GM23248 (cell line): ENCODE measurements around the gene GCC1. TPM values are rescaled to one million over a fixed set of nuclear protein-coding genes. Genes with fewer than 3 reads are reported as not detected.

Experiments
- DNase-seq: peaks from one replicate; pipeline ENCODE4 v3.0.0-alpha.2; 2015
- H2AFZ ChIP-seq: fragments of 200-600 bp; sonication (generic); 2 replicates; pipeline ENCODE4 v1.6.1; 2016; ENCODE audit warnings: antibody characterized with exemption
- H3F3A ChIP-seq: fragments of 200-600 bp; sonication (generic); 2 replicates; pipeline ENCODE4 v1.6.1; 2016; ENCODE audit warnings: mild to moderate bottlenecking, antibody characterized with exemption, mixed run types; ENCODE audit not compliant: insufficient read depth
- H3K27ac ChIP-seq: fragments of 200-600 bp; sonication (generic); 2 replicates; pipeline ENCODE4 v1.5.1; 2016; ENCODE audit warnings: mild to moderate bottlenecking
- H3K27me3 ChIP-seq: fragments of 200-600 bp; sonication (generic); replicated peaks from 2 replicates; pipeline ENCODE4 v1.6.1; 2016; ENCODE audit warnings: mild to moderate bottlenecking; ENCODE audit not compliant: insufficient read depth
- H3K36me3 ChIP-seq: fragments of 200-600 bp; sonication (generic); 2 replicates; pipeline ENCODE4 v1.6.1; 2016; ENCODE audit warnings: low read depth, mild to moderate bottlenecking
- H3K4me1 ChIP-seq: fragments of 200-600 bp; sonication (generic); 2 replicates; pipeline ENCODE4 v1.6.1; 2016; ENCODE audit warnings: mild to moderate bottlenecking; ENCODE audit not compliant: insufficient read depth
- H3K4me2 ChIP-seq: fragments of 200-600 bp; sonication (generic); one replicate; pipeline ENCODE4 v1.6.1; 2016; ENCODE audit warnings: mild to moderate bottlenecking; ENCODE audit not compliant: unreplicated experiment
- H3K4me3 ChIP-seq: fragments of 200-600 bp; sonication (generic); 2 replicates; pipeline ENCODE4 v1.5.1; 2016; ENCODE audit warnings: mild to moderate bottlenecking
- H3K79me2 ChIP-seq: fragments of 200-600 bp; sonication (generic); 2 replicates; pipeline ENCODE4 v1.6.1; 2016; ENCODE audit warnings: mild to moderate bottlenecking; ENCODE audit not compliant: insufficient read depth
- H3K9ac ChIP-seq: fragments of 200-600 bp; sonication (generic); 2 replicates; pipeline ENCODE4 v1.6.1; 2016; ENCODE audit warnings: mild to moderate bottlenecking
- H3K9me2 ChIP-seq: fragments of 200-600 bp; sonication (generic); 2 replicates; pipeline ENCODE4 v1.6.1; 2016; ENCODE audit warnings: mixed run types, mild to moderate bottlenecking, moderate library complexity; ENCODE audit not compliant: insufficient read depth
- H3K9me3 ChIP-seq: fragments of 200-600 bp; sonication (generic); one replicate; pipeline ENCODE4 v1.6.1; 2017; ENCODE audit warnings: low read depth
- H4K20me1 ChIP-seq: fragments of 200-600 bp; sonication (generic); 2 replicates; pipeline ENCODE4 v1.6.0; 2016; ENCODE audit not compliant: insufficient read depth
- EZH2 ChIP-seq: fragments of 200-600 bp; sonication (generic); IDR thresholded peaks from 2 replicates; pipeline ENCODE4 v1.6.1; 2018; ENCODE audit warnings: antibody characterized with exemption, mild to moderate bottlenecking; ENCODE audit not compliant: insufficient read depth, poor library complexity, severe bottlenecking
- EZH2phosphoT487 ChIP-seq: fragments of 200-600 bp; sonication (generic); IDR thresholded peaks from 2 replicates; pipeline ENCODE4 v1.6.1; 2018; ENCODE audit warnings: antibody characterized with exemption, moderate library complexity, mild to moderate bottlenecking, low read depth; ENCODE audit not compliant: insufficient read depth
- WGBS, 2 experiments: methylation state at CpG; one replicate each; pipeline ENCODE4 v1.1.6; 2015 to 2017; ENCODE audit warnings: low lambda C conversion rate in 2 of 2, low coverage in 1 of 2; ENCODE audit errors: missing lambda C conversion rate in 2 of 2; 5-methylcytosine and 5-hydroxymethylcytosine counted together
- in situ Hi-C: fragments of 300-500 bp; cut with MboI; formaldehyde crosslinking; loops from 2 replicates; pipeline ENCODE4 v1.15.0; 2020
- polyA plus RNA-seq: library from polyadenylated mRNA; unstranded; fragments of >200 nt; fragmentation: Nextera tagmentation; extraction: Ambion mirVana; gene quantifications from 2 replicates; pipeline ENCODE4 v1.2.1, GENCODE V29; 2016
- total RNA-seq: library from RNA; depleted of rRNA; stranded (reverse); fragments of >200 nt; shearing (Covaris generic); gene quantifications from 2 replicates; pipeline ENCODE4 v1.2.3, GENCODE V29; 2014; rRNA removed

GCC1 gene
- total RNA-seq = 17.9 and 19.5 TPM in 2 replicates
- polyA plus RNA-seq = 13.8 TPM in 2 replicates

- H3K9ac ChIP-seq = peak within 1 kb of the TSS; percentile 85
- no peaks in the 10 kb centered on the region for H3K9me2 ChIP-seq
- H3K36me3 ChIP-seq = no peaks in the 10 kb centered on the region
- WGBS, 2 experiments = 8 to 10% methylated on average over 59 to 73 of the region's 78 CpGs
- peak within 1 kb of the TSS; percentile 99 for H3K4me2 ChIP-seq
- TF ChIP-seq EZH2 = no peak
- peak within 1 kb of the TSS; percentile 80 for H3K4me3 ChIP-seq
- H3F3A ChIP-seq = no peaks in the 10 kb centered on the region
- H3K9me3 ChIP-seq = no peaks in the 10 kb centered on the region
- H3K27me3 ChIP-seq = no peaks in the 10 kb centered on the region
- H3K4me1 ChIP-seq = peaks cover 28% of the 10 kb centered on the region
- in situ Hi-C loops = no loop called here
- H2AFZ ChIP-seq = peak within 1 kb of the TSS; percentile 98
- peaks cover 67% of the 10 kb centered on the region for H3K79me2 ChIP-seq
- H3K27ac ChIP-seq = peak within 1 kb of the TSS; percentile 69
- peak; percentile 96 for DNase-seq
- no peaks in the 10 kb centered on the region; the same call in 1 of the 2 replicates for H4K20me1 ChIP-seq
Measured at GRCh38 chr7:127585044-127585953, at the start of gene GCC1. Gene GCC1 (minus strand): TSS chr7:127585596. CDS start chr7:127585182, 414 bp downstream.

GRCh38 chr7:127632276-127632910, 47.0 kb upstream of the GCC1 start:
- Histone ChIP-seq H3K4me2 (no peak overlapping the region), H3K4me3 (no peak overlapping the region), H3K27ac (peak overlapping the region; percentile 49), H3K9me2 (no peaks in the 10 kb centered on the region), H2AFZ (no peak overlapping the region; the same call in 1 of the 2 replicates), H3K4me1 (peaks cover 28% of the 10 kb centered on the region), H3F3A (peaks cover 22% of the 10 kb centered on the region), H3K9ac (no peak overlapping the region), H3K9me3 (no peaks in the 10 kb centered on the region), H3K36me3 (no peaks in the 10 kb centered on the region), H4K20me1 (no peaks in the 10 kb centered on the region), H3K79me2 (no peaks in the 10 kb centered on the region), H3K27me3 (no peaks in the 10 kb centered on the region)
- in situ Hi-C loops = no loop called here
- 63 to 65% methylated on average over 7 of the region's 7 CpGs for WGBS, 2 experiments
- DNase-seq = peak; percentile 81
- TF ChIP-seq EZH2phosphoT487 (no peak), EZH2 (no peak)

GRCh38 chr7:127629268-127629854, 44.0 kb upstream of the GCC1 start:
- TF ChIP-seq EZH2phosphoT487 (no peak), EZH2 (no peak)
- Histone ChIP-seq H3K4me1 (peaks cover 20% of the 10 kb centered on the region), H3K4me3 (no peak overlapping the region), H3K36me3 (no peaks in the 10 kb centered on the region), H3K9me3 (no peaks in the 10 kb centered on the region), H3F3A (peaks cover 15% of the 10 kb centered on the region), H3K79me2 (no peaks in the 10 kb centered on the region), H3K27me3 (peaks cover 9% of the 10 kb centered on the region; the same call in 1 of the 2 replicates), H3K9ac (no peak overlapping the region), H3K27ac (no peak overlapping the region), H2AFZ (peak overlapping the region; percentile 39; the same call in 1 of the 2 replicates), H3K9me2 (no peaks in the 10 kb centered on the region), H3K4me2 (no peak overlapping the region), H4K20me1 (no peaks in the 10 kb centered on the region)
- in situ Hi-C loops = no loop called here
- no peak for DNase-seq
- WGBS, 2 experiments = 20 to 23% methylated on average over 5 of the region's 5 CpGs

- WGBS, 2 experiments = 52% methylated on average over 3 of the region's 3 CpGs
- H4K20me1 ChIP-seq = no peaks in the 10 kb centered on the region
- peaks cover 16% of the 10 kb centered on the region for H3K4me1 ChIP-seq
- DNase-seq = no peak
- H3K4me3 ChIP-seq = no peak overlapping the region
- H3K27me3 ChIP-seq = peaks cover 11% of the 10 kb centered on the region; the same call in 1 of the 2 replicates
- peaks cover 10% of the 10 kb centered on the region for H3F3A ChIP-seq
- no peak overlapping the region for H3K4me2 ChIP-seq
- H3K9me3 ChIP-seq = no peaks in the 10 kb centered on the region
- H3K36me3 ChIP-seq = no peaks in the 10 kb centered on the region
- no peak overlapping the region for H2AFZ ChIP-seq
- no peak overlapping the region for H3K9ac ChIP-seq
- H3K27ac ChIP-seq = no peak overlapping the region
- H3K79me2 ChIP-seq = no peaks in the 10 kb centered on the region
- no peak for TF ChIP-seq EZH2
- no peak for TF ChIP-seq EZH2phosphoT487
- no peaks in the 10 kb centered on the region for H3K9me2 ChIP-seq
- in situ Hi-C loops = no loop called here
Measured at GRCh38 chr7:127628445-127628844, 43.0 kb upstream of the GCC1 start.
